CD4-positive, alpha-beta T cell treated with Interleukin-12 subunit alpha and Interleukin-12 subunit beta, for 1 hour (primary cell): ENCODE data around the gene PRUNE2.
"Not testable (repeated sequence)": the region's sequence is repeated elsewhere in the genome, so short reads cannot be mapped to it uniquely, and the experiment has no call there.

Source experiments
- DNase-seq: peaks from one replicate; pipeline ENCODE4 v3.0.0-alpha.2; 2020

PRUNE2 gene

GRCh38 chr9:76691517-76692313, 214.2 kb downstream of the PRUNE2 start:
- no peak for DNase-seq

DNA sequence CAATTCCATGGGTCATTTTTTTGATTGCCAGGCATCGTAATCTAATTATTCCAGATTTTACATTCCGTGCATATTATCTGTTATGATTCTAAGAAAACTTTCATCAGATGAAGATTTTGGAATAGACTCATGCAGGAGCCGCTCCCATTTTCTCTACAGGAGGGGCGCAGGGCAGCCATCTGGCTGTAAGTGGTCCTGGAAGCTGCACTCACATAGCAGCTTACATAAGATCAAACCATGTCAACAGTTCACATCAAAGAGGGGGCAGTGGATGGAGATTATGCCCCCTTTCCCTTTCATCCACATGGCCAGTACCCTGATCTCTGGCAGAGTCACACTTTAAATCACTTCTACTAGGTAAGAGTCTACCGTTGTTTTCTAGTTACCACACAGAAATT, 214.9 kb downstream of the PRUNE2 start:
- DNase-seq, result no peak

- DNase-seq, result no peak
Measured at GRCh38 chr9:76690246-76690972, 215.5 kb downstream of the PRUNE2 start.

GRCh38 chr9:76688471-76689238, 217.3 kb downstream of the PRUNE2 start:
- no peak for DNase-seq

GRCh38 chr9:76687861-76688391, 218.0 kb downstream of the PRUNE2 start:
- DNase-seq, result no peak

DNA sequence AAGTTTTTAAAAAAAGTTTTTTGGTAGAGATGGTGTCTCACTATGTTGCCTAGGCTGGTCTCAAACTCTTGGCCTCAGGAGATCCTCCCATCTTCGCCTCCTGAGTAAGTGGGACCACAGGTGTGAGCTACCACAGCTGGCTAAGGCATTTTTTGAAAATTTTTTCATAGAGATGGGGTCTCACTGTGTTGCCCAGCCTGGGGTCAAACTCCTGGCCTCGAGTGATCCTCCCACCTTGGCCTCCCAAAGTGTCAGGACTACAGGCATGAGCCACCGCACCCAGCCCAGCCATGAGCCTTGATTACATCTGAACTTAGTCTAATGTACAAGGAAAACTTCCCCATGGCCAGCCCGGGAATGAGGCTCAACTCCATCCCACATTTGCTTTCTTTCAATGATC, 219.2 kb downstream of the PRUNE2 start:
- no peak for DNase-seq

GRCh38 chr9:76684213-76684612, 221.7 kb downstream of the PRUNE2 start:
- no peak for DNase-seq

- DNase-seq, result no peak
Measured at GRCh38 chr9:76681556-76681955, 224.4 kb downstream of the PRUNE2 start.

DNA sequence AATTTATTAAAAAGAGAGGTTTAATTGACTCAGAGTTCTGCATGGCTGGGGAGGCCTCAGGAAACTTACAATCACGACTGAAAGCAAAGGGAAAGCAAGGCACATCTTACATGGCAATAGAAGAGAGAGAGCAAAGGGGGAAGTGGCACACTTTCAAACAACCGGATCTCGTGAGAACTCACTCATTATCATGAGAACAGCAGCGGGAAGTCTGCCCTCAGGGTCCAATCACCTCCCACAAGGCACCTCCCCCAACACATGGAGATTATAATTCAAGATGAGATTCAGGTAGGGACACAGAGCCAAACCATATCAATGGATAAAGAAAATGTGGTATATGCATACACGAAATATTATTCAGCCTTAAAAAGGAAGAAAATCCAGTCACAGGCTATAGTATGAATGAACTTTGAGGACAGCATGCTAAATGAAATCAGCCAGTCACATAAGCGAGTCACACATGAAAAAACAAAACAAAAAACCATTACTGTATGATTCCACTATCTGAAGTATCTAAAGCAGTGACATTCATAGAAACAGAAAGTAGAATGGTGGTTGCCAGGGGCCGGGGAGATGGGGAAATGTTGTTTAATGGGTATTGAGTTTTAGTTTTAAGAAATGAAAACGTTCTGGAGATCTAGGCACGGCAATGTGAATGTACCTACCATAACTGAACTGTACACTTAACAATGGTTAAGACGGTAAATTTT, 225.0 kb downstream of the PRUNE2 start:
- DNase-seq, result no peak

- DNase-seq, result no peak
Measured at GRCh38 chr9:76677481-76678055, 228.3 kb downstream of the PRUNE2 start.

- no peak for DNase-seq
Measured at GRCh38 chr9:76676857-76677256, 229.1 kb downstream of the PRUNE2 start.

DNA sequence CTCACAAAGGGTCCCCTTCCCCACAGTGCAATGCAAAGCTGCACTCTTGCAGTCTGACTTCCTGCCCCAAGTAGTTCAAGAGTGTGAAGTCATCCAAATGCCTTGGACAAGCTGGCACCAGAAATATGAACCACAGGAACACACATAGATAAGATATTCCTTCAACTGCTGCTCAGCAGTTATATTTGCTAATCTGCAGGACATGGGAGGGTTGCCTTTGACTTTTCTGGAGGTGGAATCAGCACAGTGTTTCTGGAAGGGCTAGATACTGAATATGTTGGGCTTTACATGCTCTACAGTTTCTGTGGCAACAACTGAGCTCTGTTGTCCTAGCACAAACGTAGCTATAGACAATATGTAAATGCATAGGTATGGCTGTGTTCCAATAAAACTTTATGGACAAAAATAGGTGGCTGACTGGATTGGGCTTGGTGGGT, 238.4 kb downstream of the PRUNE2 start:
- DNase-seq, result no peak

GRCh38 chr9:76665966-76666365, 239.9 kb downstream of the PRUNE2 start:
- not testable (repeated sequence) for DNase-seq

DNA sequence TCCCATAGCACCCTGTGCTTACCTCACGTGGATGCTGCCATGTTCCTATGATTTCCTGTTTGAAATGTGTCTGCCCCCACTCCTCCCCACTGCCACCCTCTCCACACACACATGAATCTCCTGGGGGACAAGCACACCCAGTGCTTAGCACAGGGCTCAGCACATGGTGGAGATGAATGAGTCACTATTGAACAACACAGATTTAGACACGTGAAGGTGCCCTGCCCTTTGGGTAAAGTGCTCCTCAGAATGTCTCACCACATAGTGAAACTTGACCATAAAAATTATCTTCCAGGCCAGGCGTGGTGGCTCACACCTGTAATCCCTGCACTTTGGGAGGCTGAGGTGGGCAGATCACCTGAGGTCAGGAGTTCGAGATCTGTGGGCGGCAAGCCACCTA, 240.5 kb downstream of the PRUNE2 start:
- no peak for DNase-seq

DNA sequence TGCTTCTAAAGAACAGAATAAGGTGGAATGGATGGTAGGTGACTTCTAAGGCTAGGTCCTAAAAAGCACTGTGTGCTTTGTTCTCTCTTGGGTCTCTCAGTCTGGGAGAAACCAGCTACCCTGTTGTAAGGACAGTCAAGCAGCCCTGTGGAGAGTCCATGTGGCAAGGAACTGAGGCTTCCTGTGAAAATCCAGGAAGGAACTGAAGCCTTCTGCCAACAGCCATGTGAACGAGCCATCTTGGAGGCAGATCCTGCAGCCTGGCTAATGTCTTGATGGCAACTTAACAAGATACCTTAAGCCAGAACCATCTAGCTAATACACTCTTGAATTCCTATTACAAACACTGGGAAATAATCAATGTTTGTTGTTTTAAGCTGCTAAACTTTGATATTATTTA, 241.8 kb downstream of the PRUNE2 start:
- no peak for DNase-seq

DNA sequence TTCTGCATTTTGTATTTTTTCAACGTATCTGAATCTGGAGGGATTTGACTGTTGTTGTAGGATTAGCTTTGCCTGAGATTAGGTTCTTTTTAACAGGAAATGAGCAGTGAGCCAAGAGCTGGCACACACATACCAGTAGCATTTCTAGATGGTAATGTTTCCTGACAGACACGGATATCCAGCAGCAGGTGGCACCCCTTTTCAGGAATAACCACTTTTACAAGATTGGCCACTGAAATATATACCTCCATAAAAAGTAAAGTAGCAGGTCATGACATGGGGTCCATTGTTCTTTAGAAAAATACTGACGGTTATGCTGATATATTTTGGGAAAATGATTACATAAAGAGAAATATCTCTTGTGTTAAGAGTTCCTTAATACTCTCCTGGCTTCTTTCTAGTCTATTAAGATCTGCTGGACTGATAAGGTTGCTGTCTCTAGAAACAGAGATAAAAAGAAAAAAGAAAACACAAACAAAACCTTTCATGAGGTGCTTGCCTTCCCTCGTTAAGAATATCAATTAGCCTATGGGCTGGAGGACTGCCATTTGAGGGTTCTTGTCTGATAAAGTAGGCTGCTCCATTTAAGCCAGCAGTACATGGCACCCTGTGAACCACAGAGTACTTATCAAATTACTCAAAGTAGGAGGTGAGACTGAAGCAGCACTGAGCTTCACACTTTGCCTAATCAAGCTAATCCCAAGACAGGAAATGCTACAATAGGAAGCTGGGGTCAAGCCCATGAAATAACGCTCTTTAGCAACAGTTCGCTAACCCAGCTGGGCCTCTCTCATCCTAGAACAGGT, 243.2 kb downstream of the PRUNE2 start:
- DNase-seq, result no peak

DNA sequence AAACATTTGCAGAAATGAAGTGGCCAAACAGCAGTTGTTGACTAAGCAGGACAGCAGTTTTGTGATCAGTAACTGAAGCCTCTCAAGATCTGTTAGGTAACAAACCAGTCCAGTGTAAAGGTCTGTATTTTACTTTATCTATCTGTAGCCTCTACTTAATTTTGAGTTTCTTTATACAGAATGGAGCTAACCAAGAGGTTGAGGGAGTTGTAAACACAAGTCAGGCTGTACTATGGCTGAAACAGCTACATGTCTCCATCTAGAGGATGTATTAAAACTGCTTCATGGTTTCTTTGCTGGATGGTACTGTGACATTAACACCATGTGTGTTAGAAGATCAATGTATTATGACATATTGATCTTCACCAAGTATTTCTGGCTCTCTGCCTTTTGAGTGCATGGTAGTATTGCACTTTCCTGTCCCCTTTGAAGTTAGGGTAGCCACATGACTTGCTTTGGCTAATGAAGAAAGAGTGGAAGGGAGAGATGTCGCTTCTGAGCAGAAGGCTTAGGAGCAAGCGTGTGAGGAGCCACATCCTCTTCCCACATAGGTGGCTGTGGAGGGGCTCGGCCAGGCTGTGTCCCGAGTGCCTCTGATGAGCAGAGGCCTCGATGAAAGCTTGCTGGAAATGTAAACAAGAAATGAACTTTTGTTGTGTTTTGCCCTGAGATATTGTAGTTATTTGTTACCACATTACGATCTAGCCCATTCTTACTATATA, 247.2 kb downstream of the PRUNE2 start:
- DNase-seq, result peak; percentile 54

DNA sequence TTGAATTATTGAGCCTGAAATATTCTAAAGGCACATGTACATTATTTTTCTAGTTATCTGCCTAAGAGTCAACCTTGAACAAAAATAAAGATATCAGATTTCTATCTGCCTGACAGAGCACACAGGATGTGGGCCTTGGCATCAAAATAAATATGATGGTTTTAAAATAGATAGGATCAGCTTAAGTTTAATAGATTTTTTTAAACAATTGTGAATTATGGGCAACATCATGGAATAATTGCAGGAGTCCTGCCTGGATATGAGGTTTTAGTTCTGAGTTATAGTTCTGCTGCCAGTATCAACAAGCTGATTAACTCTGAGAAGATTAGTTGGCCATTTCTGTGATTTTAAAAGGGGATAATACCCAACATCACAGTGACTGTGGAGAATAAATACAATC, 248.6 kb downstream of the PRUNE2 start:
- DNase-seq, result no peak

DNA sequence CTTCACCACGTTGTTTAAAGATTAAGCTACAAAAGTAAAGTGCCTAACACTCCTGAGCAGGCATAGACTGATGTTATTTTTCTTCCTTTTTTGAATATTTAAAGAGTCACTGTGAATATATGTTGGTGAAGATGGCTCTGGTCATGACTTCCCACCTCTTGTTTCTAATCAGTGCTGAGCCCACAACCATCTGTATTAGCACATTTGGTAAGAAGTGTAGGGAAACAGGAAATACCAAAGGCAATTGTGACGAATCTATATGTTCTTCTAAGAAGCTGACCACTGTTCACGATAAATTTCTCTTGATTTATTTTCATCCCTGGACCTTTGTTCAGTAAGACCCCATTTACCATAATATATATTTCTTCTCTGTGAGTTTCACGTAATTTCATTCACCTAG, 249.9 kb downstream of the PRUNE2 start:
- no peak for DNase-seq

- DNase-seq, result peak; percentile 17
Measured at GRCh38 chr9:76655121-76655541, 250.8 kb downstream of the PRUNE2 start.

DNA sequence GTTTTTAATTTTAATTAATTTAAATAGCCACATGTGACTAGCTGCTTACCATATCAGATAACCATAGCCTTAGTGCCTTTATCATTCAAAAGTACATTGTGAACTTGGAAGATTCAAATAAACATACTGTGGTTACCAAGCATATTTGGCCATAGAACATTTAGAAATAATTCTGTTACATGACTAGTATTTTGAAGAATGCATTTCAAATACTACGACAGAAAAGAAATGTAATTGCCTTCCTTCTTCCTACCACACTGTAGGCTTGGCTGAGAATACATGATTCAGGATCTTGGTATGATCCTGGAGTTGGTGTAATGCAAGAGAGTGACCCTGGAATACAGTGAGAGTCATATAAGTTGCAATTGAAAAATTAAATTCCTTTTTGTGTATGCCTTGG, 251.3 kb downstream of the PRUNE2 start:
- DNase-seq, result no peak
